HG02623 (cell line): Measurements from ENCODE around the gene OPRD1.

Experiments used
- ATAC-seq: cut with Tn5 transposase; IDR thresholded peaks from one replicate; pipeline ENCODE4 v1.9.1; 2021; ENCODE audit warnings: moderate library complexity; ENCODE audit not compliant: unreplicated experiment

Gene OPRD1

DNA sequence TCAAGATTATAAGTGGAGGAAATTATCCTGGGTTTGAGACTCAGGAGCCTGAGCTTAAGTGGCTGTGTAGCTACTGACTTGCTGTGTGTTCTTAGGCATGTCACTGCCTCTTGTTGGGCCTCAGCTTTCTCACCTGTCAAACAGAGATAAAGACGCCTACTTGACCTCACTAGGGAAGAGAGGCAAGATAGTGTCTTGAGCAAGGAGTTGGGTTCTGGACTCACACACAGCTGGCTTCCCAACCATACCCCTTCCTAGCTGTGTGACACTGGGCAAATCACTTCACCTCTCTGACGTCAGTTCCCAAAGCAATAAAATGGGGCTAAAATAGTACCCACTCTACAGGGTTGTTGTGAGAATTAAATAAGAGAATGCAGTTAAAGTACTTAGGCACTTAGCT lies 90.8 kb downstream of the OPRD1 start:
- ATAC-seq = no peak

DNA sequence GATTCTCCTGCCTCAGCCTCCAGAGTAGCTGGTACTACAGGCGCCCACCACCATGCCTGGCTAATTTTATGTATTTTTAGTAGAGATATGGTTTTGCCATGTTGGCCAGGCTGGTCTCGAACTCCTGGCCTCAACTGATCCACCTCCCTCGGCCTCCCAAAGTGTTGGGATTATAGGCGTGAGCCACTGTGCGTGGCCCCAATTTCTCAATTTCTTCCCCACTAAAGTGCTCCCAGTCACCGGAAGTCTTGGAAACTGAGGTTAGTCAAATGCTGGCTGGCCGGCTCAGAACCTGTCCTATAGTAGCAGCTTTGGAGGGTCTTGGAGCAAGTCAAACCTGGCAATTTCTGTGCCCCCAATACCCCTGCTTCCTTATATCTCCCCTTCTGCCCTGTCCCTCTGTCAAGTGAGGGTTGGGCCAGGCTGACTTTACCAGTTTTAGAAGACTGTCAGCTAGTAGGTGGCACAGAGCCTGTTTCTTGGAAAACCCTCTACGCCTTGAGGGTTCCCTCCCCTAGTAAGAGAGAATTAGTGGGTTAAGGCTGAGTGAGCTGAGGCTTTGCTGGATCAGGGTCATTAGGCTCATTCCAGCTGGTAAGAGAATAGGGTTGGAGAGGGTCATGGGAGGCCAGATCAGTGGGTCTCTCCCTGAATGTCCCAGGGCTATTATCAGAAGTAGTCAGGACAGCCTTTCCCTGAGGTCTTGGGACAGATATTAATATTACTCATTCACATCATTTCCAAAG lies 94.1 kb downstream of the OPRD1 start:
- ATAC-seq = no peak

GRCh38 chr1:28909198-28909597 lies 97.2 kb downstream of the OPRD1 start:
- ATAC-seq = no peak

DNA sequence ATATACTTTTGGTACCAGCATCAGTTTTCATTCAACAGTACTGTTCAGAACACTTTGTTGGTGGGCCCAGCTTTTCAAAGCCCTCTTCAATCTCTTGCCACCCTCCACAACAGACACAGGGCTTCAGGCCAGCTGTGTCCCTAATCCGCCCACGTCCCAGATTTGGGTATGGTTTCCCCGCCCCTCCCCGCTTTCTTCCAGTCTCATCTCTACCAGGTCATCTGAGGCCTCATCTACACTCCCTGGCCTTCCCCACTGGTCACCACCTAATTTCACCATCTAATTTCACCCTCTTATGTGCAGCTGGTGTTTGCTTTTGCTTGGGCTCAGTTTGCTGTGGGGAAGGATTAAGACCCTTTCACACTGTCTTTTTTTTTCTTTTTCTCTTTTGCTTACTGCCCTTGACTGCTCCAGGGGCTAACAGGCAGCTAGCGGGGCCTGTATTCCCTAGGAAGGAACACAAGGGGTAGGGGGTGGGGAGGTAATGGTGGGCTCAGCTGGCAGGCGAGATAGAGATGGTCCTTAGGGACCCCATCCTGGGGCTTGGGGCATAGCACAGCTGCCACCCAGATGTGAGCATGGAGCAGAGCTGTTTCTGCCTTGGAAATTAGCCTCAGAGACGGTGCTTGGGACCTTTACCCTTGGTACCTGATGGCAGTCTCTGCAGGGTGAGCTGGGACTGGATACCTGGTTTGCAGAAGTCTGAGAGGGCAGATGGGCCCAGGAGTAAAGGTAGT lies 98.6 kb downstream of the OPRD1 start:
- no peak for ATAC-seq

DNA sequence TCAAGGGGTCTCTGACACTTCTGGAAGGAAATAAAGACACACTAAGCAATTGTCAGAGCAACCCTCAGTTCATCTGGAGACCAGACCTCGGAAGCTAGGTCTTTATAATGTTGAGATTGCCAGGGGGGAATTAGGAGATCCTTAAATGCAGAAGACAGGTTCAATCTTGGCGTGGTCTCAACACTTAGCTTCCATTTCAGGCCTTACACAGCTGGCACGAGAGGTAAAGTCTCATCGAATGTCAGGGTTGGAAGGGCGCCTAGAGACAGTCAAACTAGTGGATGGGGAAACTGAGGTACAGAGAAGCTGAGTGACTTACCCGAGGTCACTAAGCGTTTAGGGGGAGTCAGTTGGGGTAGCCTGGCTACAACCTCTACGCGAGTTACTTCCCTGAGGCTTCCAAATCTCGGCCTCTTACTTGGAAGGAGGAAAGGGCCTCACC lies 101.8 kb downstream of the OPRD1 start:
- ATAC-seq = no peak

DNA sequence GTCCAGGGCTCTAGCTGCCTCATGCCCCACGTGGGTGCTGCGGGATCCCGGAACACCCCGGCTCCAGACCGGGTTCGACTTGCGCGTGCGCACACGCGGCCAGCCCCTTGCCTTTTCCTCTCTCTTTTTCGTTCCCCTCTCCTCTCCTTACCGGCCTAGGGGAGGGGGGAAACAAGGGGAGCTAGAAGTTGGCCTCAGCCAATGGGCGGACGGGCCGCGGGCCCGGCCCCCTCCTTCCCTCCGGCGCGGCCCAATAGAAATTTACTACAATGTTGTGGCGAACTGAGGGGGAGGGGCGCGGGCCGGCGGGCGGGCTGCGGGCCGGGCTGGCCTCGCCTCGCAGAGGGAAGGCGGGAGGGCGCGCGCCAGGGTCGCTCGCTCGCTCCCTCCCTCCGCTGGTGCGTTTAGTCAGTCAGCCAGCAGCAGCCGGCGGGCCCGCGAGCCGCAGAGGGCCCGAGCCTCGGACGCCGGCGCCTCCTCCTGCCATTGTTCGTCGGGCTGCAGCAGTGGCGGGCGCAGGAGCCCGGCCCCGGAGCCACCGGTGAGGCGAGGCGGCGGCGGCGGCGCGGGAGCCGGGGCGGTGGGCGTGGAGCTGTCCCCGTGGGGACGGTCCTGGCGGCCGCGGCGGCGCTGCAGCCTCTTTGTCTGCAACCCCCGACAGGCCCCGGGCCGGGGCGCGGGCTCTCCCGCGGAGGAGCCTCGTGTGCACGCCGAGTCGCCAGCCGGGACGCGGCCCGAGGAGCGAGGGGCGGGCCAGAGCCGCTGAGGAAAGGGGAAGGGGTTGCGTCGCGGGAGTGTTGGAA lies 102.5 kb downstream of the OPRD1 start, which contains the start of gene EPB41:
Gene EPB41 (plus strand): TSS at position 342 of the 803 bp plus-strand sequence. CDS start 72,869 bp downstream, outside the sequence.
- peak; percentile 82 for ATAC-seq

GRCh38 chr1:28915031-28915895 lies 103.3 kb downstream of the OPRD1 start:
- peak; percentile 10 for ATAC-seq

DNA sequence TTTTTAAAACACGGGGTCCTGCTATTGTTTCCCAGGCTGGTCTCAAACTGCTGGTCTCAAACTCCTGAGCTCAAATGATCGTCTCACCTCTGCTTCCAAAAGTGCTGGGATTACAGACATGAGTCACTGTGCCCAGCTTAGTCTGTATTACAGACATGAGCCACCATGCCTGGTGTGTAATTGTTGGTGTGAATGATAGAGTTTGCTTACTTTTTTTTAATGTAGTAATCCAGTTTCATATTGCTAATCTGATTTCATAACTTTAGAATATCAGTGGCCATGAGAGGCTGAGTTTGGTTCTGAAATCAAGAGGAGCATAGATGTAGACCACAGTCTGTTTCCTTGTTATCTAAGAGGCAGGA lies 105.8 kb downstream of the OPRD1 start:
- ATAC-seq = no peak
